Measurements from ENCODE around the gene IGSF23.

DNA sequence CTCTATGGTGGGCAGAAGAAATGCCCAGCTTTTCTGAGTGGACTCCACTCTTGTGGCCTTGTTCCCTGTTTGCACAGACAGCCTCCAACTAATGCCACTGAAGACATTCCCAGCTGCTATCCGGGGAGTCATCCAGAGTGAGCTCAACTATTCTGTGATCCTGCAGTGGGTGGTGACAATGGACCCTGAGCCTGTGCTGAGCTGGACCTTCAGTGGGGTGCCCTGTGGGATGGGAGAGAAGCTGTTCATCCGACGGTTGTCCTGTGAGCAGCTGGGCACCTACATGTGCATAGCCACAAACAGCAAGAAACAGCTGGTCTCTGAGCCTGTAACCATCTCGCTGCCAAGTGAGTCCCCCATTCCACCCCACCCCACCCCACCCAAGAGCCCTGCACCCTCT lies 10.3 kb downstream of the IGSF23 start:
- TF ChIP-seq, protein P1, sequence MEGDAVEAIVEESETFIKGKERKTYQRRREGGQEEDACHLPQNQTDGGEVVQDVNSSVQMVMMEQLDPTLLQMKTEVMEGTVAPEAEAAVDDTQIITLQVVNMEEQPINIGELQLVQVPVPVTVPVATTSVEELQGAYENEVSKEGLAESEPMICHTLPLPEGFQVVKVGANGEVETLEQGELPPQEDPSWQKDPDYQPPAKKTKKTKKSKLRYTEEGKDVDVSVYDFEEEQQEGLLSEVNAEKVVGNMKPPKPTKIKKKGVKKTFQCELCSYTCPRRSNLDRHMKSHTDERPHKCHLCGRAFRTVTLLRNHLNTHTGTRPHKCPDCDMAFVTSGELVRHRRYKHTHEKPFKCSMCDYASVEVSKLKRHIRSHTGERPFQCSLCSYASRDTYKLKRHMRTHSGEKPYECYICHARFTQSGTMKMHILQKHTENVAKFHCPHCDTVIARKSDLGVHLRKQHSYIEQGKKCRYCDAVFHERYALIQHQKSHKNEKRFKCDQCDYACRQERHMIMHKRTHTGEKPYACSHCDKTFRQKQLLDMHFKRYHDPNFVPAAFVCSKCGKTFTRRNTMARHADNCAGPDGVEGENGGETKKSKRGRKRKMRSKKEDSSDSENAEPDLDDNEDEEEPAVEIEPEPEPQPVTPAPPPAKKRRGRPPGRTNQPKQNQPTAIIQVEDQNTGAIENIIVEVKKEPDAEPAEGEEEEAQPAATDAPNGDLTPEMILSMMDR (CRISPR knock-in tag; IDR thresholded peaks at IDR 0.05), result no peak
- TF ChIP-seq, protein P2, sequence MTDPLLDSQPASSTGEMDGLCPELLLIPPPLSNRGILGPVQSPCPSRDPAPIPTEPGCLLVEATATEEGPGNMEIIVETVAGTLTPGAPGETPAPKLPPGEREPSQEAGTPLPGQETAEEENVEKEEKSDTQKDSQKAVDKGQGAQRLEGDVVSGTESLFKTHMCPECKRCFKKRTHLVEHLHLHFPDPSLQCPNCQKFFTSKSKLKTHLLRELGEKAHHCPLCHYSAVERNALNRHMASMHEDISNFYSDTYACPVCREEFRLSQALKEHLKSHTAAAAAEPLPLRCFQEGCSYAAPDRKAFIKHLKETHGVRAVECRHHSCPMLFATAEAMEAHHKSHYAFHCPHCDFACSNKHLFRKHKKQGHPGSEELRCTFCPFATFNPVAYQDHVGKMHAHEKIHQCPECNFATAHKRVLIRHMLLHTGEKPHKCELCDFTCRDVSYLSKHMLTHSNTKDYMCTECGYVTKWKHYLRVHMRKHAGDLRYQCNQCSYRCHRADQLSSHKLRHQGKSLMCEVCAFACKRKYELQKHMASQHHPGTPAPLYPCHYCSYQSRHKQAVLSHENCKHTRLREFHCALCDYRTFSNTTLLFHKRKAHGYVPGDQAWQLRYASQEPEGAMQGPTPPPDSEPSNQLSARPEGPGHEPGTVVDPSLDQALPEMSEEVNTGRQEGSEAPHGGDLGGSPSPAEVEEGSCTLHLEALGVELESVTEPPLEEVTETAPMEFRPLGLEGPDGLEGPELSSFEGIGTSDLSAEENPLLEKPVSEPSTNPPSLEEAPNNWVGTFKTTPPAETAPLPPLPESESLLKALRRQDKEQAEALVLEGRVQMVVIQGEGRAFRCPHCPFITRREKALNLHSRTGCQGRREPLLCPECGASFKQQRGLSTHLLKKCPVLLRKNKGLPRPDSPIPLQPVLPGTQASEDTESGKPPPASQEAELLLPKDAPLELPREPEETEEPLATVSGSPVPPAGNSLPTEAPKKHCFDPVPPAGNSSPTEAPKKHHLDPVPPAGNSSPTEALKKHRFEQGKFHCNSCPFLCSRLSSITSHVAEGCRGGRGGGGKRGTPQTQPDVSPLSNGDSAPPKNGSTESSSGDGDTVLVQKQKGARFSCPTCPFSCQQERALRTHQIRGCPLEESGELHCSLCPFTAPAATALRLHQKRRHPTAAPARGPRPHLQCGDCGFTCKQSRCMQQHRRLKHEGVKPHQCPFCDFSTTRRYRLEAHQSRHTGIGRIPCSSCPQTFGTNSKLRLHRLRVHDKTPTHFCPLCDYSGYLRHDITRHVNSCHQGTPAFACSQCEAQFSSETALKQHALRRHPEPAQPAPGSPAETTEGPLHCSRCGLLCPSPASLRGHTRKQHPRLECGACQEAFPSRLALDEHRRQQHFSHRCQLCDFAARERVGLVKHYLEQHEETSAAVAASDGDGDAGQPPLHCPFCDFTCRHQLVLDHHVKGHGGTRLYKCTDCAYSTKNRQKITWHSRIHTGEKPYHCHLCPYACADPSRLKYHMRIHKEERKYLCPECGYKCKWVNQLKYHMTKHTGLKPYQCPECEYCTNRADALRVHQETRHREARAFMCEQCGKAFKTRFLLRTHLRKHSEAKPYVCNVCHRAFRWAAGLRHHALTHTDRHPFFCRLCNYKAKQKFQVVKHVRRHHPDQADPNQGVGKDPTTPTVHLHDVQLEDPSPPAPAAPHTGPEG (CRISPR knock-in tag; IDR thresholded peaks at IDR 0.05), result no peak
- TF ChIP-seq RELA (CRISPR knock-in tag; IDR thresholded peaks at IDR 0.05) (no peak), ZNF891 (CRISPR knock-in tag; IDR thresholded peaks at IDR 0.05) (no peak), BCL6 (CRISPR knock-in tag; IDR thresholded peaks at IDR 0.05) (no peak)
